PC-9 (cell line): Measurements from ENCODE around the gene CFHR5. TPM values are rescaled to one million over a fixed set of nuclear protein-coding genes. Genes with fewer than 3 reads are reported as not detected.
"Not testable (repeated sequence)": the region's sequence is repeated elsewhere in the genome, so short reads cannot be mapped to it uniquely, and the experiment has no call there.

Source experiments
- Bru-seq: library from RNA; stranded (reverse); fragments of 400-500 nt; gene quantifications from one replicate; lab custom pipeline; 2021; lab: Mats Ljungman, UMichigan
- BruChase-seq, 2 experiments: library from RNA; stranded (reverse); fragments of 400-500 nt; gene quantifications; one replicate each; lab custom pipeline; 2021; lab: Mats Ljungman, UMichigan
- BruUV-seq: library from RNA; stranded (reverse); fragments of 400-500 nt; replicated peaks from 2 replicates; lab custom pipeline; 2021; lab: Mats Ljungman, UMichigan
- CTCF ChIA-PET: fragments of 300-600 bp; sonication (Branson Sonifier 250); formaldehyde crosslinking; loops from one replicate; lab custom pipeline; 2022; ENCODE audit warnings: antibody characterized with exemption; lab: Charles Lee
- POLR2A ChIA-PET: fragments of 300-600 bp; sonication (Branson Sonifier 250); formaldehyde crosslinking; loops from one replicate; lab custom pipeline; 2022; ENCODE audit warnings: antibody characterized with exemption; ENCODE audit not compliant: unreplicated experiment; lab: Charles Lee
- DNase-seq, 2 experiments: peaks; one replicate each; pipeline versions ENCODE4 v3.0.0 to v3.0.0-alpha.2; 2015 to 2022; ENCODE audit warnings: mixed read lengths in 1 of 2
- H2AFZ ChIP-seq: fragments of 200-600 bp; sonication (generic); 2 replicates; pipeline ENCODE4 v1.8.1; 2017; ENCODE audit warnings: antibody characterized with exemption
- H3F3A ChIP-seq: fragments of 200-600 bp; sonication (generic); 2 replicates; pipeline ENCODE4 v1.8.1; 2017; ENCODE audit warnings: antibody characterized with exemption, mild to moderate bottlenecking, low read depth; ENCODE audit not compliant: insufficient read depth
- H3K27ac ChIP-seq: fragments of 200-600 bp; sonication (generic); 2 replicates; pipeline ENCODE4 v1.6.1; 2016; ENCODE audit warnings: mixed run types
- H3K27me3 ChIP-seq: fragments of 200-600 bp; sonication (generic); 2 replicates; pipeline ENCODE4 v1.6.1; 2016; ENCODE audit warnings: low read depth, mixed run types; ENCODE audit not compliant: insufficient read depth
- H3K36me3 ChIP-seq: fragments of 200-600 bp; sonication (generic); 2 replicates; pipeline ENCODE4 v1.6.1; 2016; ENCODE audit warnings: low read depth, mixed run types
- H3K4me1 ChIP-seq: fragments of 200-600 bp; sonication (generic); replicated peaks from 2 replicates; pipeline ENCODE4 v1.6.1; 2016; ENCODE audit warnings: mixed run types; ENCODE audit not compliant: insufficient read depth
- H3K4me2 ChIP-seq: fragments of 200-600 bp; sonication (generic); 2 replicates; pipeline ENCODE4 v1.6.1; 2017; ENCODE audit warnings: mixed run types
- H3K4me3 ChIP-seq: fragments of 200-600 bp; sonication (generic); 2 replicates; pipeline ENCODE4 v1.6.1; 2016; ENCODE audit warnings: mixed run types
- H3K79me2 ChIP-seq: fragments of 200-600 bp; sonication (generic); 2 replicates; pipeline ENCODE4 v1.6.1; 2017; ENCODE audit warnings: low read depth, mixed run types
- H3K9me2 ChIP-seq: fragments of 200-600 bp; sonication (generic); 2 replicates; pipeline ENCODE4 v1.8.1; 2017; ENCODE audit warnings: mild to moderate bottlenecking; ENCODE audit not compliant: insufficient read depth
- H3K9me3 ChIP-seq: fragments of 200-600 bp; sonication (generic); 2 replicates; pipeline ENCODE4 v1.8.1; 2016; ENCODE audit warnings: low read depth; ENCODE audit not compliant: insufficient read depth
- H4K20me1 ChIP-seq: fragments of 200-600 bp; sonication (generic); 2 replicates; pipeline ENCODE4 v1.8.1; 2017; ENCODE audit not compliant: insufficient read depth
- EZH2 ChIP-seq: fragments of 200-600 bp; sonication (generic); IDR thresholded peaks from 2 replicates; pipeline ENCODE4 v1.8.0; 2017; ENCODE audit warnings: antibody characterized with exemption, low read depth
- intact Hi-C: fragments of 100-400 bp; cut with micrococcal nuclease; formaldehyde crosslinking; loops from one replicate; pipeline ENCODE4 v1.10.0; 2022; ENCODE audit not compliant: unreplicated experiment
- long read RNA-seq: library from polyadenylated mRNA; stranded (forward); transcript quantifications from one replicate; pipeline ENCODE4 v2.0.0, GENCODE V29; 2022
- total RNA-seq: library from RNA; stranded (reverse); gene quantifications from 2 replicates; pipeline ENCODE4 v1.2.3, GENCODE V29; 2021
- TF ChIP-seq, protein P1 (sequence below): fragments of 200-600 bp; sonication (generic); conservative IDR thresholded peaks from 2 replicates; pipeline ENCODE4 v1.6.1; 2017; ENCODE audit warnings: mixed run types, antibody characterized with exemption, mild to moderate bottlenecking, moderate library complexity

The CFHR5 gene
- total RNA-seq (not detected in 2 replicates), Bru-seq, nascent RNA (not detected), BruChase-seq, experiment 1, labeled RNA remaining after a 2-hour chase (not detected), BruChase-seq, experiment 2, labeled RNA remaining after a 6-hour chase (not detected)
- long read RNA-seq, result 0 reads

GRCh38 chr1:196977278-196977677, at the start of gene CFHR5:
CFHR5 (plus strand) TSS chr1:196977556; CDS start chr1:196977665, 109 bp downstream.
- no peak within 1 kb of the TSS for H3K27ac ChIP-seq
- H3K27me3 ChIP-seq, result no peaks in the 10 kb centered on the region
- H3K36me3 ChIP-seq, result no peaks in the 10 kb centered on the region
- POLR2A ChIA-PET, result no interaction called here
- TF ChIP-seq, protein P1, sequence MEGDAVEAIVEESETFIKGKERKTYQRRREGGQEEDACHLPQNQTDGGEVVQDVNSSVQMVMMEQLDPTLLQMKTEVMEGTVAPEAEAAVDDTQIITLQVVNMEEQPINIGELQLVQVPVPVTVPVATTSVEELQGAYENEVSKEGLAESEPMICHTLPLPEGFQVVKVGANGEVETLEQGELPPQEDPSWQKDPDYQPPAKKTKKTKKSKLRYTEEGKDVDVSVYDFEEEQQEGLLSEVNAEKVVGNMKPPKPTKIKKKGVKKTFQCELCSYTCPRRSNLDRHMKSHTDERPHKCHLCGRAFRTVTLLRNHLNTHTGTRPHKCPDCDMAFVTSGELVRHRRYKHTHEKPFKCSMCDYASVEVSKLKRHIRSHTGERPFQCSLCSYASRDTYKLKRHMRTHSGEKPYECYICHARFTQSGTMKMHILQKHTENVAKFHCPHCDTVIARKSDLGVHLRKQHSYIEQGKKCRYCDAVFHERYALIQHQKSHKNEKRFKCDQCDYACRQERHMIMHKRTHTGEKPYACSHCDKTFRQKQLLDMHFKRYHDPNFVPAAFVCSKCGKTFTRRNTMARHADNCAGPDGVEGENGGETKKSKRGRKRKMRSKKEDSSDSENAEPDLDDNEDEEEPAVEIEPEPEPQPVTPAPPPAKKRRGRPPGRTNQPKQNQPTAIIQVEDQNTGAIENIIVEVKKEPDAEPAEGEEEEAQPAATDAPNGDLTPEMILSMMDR, result no peak
- TF ChIP-seq EZH2, result no peak
- H3K9me2 ChIP-seq, result no peaks in the 10 kb centered on the region
- no peak within 1 kb of the TSS for H3K4me2 ChIP-seq
- H2AFZ ChIP-seq, result no peak within 1 kb of the TSS; the same call in 1 of the 2 replicates
- intact Hi-C loops, result no loop called here
- no peaks in the 10 kb centered on the region for H3F3A ChIP-seq
- H4K20me1 ChIP-seq, result no peaks in the 10 kb centered on the region
- H3K9me3 ChIP-seq, result no peaks in the 10 kb centered on the region
- H3K4me1 ChIP-seq, result no peaks in the 10 kb centered on the region
- H3K4me3 ChIP-seq, result no peak within 1 kb of the TSS
- no peak for DNase-seq
- H3K79me2 ChIP-seq, result no peaks in the 10 kb centered on the region
- CTCF ChIA-PET, result no interaction called here
- no TSS peak for BruUV-seq

DNA sequence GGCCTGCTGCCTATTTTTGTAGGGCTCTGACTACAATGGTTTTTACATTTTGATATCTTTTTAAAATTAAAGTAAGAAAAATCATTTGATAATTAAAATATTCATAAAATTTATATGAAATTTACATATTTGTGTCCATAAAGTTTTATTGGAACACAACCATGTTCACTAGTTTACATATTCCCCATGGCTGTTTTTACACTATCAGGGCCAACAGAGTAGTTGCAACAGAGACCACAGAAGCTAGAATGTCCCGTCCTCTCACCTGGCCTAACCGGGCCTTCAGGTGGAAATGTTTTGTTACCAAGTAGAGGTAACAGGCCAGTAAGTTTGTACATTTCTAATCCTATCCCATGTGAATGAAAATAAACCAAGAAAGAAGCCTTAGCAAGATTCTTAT, 44.5 kb upstream of the CFHR5 start:
- H3K4me1 ChIP-seq, H3K79me2 ChIP-seq, H3F3A ChIP-seq, H3K4me3 ChIP-seq, H3K27ac ChIP-seq, H2AFZ ChIP-seq, POLR2A ChIA-PET, H3K27me3 ChIP-seq, H3K36me3 ChIP-seq, intact Hi-C loops, H3K9me2 ChIP-seq, CTCF ChIA-PET, H4K20me1 ChIP-seq, DNase-seq, H3K9me3 ChIP-seq, H3K4me2 ChIP-seq, BruUV-seq: not testable (repeated sequence)

DNA sequence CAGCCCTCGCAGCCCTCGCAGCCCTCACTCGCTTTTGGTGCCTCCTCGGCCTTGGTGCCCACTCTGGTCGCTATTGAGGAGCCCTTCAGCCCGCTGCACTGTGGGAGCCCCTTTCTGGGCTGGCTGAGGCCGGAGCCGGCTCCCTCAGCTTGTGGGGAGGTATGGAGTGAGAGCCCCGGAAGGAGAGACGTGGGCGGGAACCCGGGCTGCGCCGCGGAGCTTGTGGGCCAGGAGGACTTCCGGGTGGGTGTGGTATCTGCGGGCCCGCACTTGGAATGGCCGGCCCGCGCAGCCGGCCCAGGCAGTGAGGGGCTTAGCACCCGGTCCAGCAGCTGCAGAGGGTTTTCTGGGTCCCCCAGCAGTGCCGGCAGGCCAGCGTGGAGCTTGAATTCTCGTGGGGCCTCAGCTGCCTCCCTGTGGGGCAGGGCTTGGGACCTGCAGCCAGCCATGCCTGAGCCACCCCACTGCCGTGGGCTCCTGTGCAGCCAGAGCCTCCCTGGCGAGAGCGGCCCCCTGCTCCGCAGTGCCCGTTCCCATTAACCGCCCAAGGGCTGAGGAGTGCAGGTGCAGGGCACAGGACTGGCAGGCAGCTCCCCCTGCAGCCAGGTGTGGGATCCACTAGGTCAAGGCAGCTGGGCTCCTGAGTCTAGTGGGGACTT, 43.7 kb upstream of the CFHR5 start:
- intact Hi-C loops, result no loop called here
- TF ChIP-seq, protein P1, result no peak
- TF ChIP-seq EZH2, result no peak
- H3K9me3 ChIP-seq, result no peaks in the 10 kb centered on the region
- no peak overlapping the region for H2AFZ ChIP-seq
- ChIA-PET CTCF (no interaction called here), POLR2A (no interaction called here)
- no peaks in the 10 kb centered on the region for H3K4me1 ChIP-seq
- no peak overlapping the region for H3K4me3 ChIP-seq
- no peaks in the 10 kb centered on the region for H3K36me3 ChIP-seq
- H3K79me2 ChIP-seq, result no peaks in the 10 kb centered on the region
- no TSS peak for BruUV-seq
- no peaks in the 10 kb centered on the region for H3F3A ChIP-seq
- no peak overlapping the region for H3K4me2 ChIP-seq
- H3K9me2 ChIP-seq, result no peaks in the 10 kb centered on the region
- no peak for DNase-seq
- no peaks in the 10 kb centered on the region for H4K20me1 ChIP-seq
- H3K27me3 ChIP-seq, result no peaks in the 10 kb centered on the region
- H3K27ac ChIP-seq, result no peak overlapping the region

DNA sequence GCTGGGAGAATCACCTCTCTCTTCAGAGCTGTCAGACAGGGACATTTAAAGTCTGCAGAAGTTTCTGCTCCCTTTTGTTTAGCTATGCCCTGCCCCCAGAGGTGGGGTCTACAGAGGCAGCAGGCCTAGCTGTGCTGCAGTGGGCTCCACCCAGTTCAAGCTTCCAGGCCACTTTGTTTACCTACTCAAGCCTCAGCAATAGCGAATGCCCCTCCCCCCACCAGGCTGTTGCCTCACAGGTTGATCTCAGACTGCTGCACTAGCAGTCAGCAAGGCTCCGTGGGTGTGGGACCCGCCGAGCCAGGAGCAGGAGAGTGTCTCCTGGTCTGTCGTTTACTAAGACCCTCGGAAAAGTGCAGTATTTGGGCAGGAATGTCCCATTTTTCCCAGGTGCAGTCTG, 35.9 kb upstream of the CFHR5 start:
- H3F3A ChIP-seq, CTCF ChIA-PET, BruUV-seq, H4K20me1 ChIP-seq, H3K9me2 ChIP-seq, H3K79me2 ChIP-seq, H3K4me1 ChIP-seq, H3K36me3 ChIP-seq, H2AFZ ChIP-seq, H3K27me3 ChIP-seq, H3K9me3 ChIP-seq, intact Hi-C loops, H3K4me3 ChIP-seq, POLR2A ChIA-PET, H3K27ac ChIP-seq: not testable (repeated sequence)
- DNase-seq, result peak in 1 of 2 experiments; percentile 6
- H3K4me2 ChIP-seq, result peak overlapping the region; percentile 36; the same call in 1 of the 2 replicates

GRCh38 chr1:196943568-196943967, 33.8 kb upstream of the CFHR5 start, which contains the start of gene CFHR2:
CFHR2 (plus strand) TSS chr1:196943738; CDS start chr1:196943881, 143 bp downstream.
- H3K27me3 ChIP-seq, H4K20me1 ChIP-seq, intact Hi-C loops, H3K9me3 ChIP-seq, H3K27ac ChIP-seq, H2AFZ ChIP-seq, H3F3A ChIP-seq, H3K4me2 ChIP-seq, H3K79me2 ChIP-seq, H3K9me2 ChIP-seq, H3K4me3 ChIP-seq, DNase-seq, POLR2A ChIA-PET, H3K36me3 ChIP-seq, BruUV-seq, H3K4me1 ChIP-seq, CTCF ChIA-PET: not testable (repeated sequence)
